Prostate gland (tissue), 2 donors: Measurements from ENCODE around the gene COPG1. TPM values are rescaled to one million over a fixed set of nuclear protein-coding genes. Genes with fewer than 3 reads are reported as not detected.

Experiments
- DNase-seq: peaks from one replicate; pipeline ENCODE4 v3.0.0-alpha.2; 2019; ENCODE audit warnings: low spot score
- H3K27ac ChIP-seq, 2 donors: fragments of 200-600 bp; sonication (generic); 2 replicates each; pipeline ENCODE4 v1.5.1; 2017 to 2019
- H3K27me3 ChIP-seq: fragments of 200-600 bp; sonication (generic); replicated peaks from 2 replicates; pipeline ENCODE4 v1.5.1; 2019; ENCODE audit not compliant: insufficient read depth
- H3K36me3 ChIP-seq, 2 donors: fragments of 200-600 bp; sonication (generic); 1 replicate in 1 of 2; 2 replicates in 1 of 2; pipeline versions ENCODE4 v1.5.1 to v1.8.1; 2017 to 2019
- H3K4me1 ChIP-seq: fragments of 200-600 bp; sonication (generic); replicated peaks from 2 replicates; pipeline ENCODE4 v1.5.1; 2019
- H3K4me3 ChIP-seq, 2 donors: fragments of 200-600 bp; sonication (generic); 2 replicates each; pipeline ENCODE4 v1.5.1; 2017 to 2019
- H3K9me3 ChIP-seq: fragments of 200-600 bp; sonication (generic); 2 replicates; pipeline ENCODE4 v1.5.1; 2017
- CTCF ChIP-seq, 4 experiments: fragments of 200-600 bp in 2 of 4; fragments of 450-650 bp in 2 of 4; sonication (generic) in 2 of 4; IDR thresholded peaks; 1 replicate in 3 of 4; 2 replicates in 1 of 4; pipeline ENCODE4 v1.5.1; 2016 to 2019; ENCODE audit warnings: antibody characterized with exemption in 4 of 4, mild to moderate bottlenecking in 2 of 4, moderate library complexity in 2 of 4
- POLR2A ChIP-seq: fragments of 450-650 bp; IDR thresholded peaks from one replicate; pipeline ENCODE4 v1.6.1; 2016; ENCODE audit warnings: antibody characterized with exemption, mild to moderate bottlenecking
- POLR2AphosphoS5 ChIP-seq: sonication (generic); formaldehyde crosslinking; IDR thresholded peaks from one replicate; pipeline ENCODE4 v1.6.1; 2017; ENCODE audit warnings: antibody characterized with exemption
- WGBS: methylation state at CpG from one replicate; pipeline ENCODE4 v1.1.5; 2018; 5-methylcytosine and 5-hydroxymethylcytosine counted together
- intact Hi-C: fragments of 100-400 bp; cut with DNase I; formaldehyde crosslinking; loops from one replicate; pipeline ENCODE4 v1.14.2; 2022
- total RNA-seq, 2 donors: library from RNA; depleted of rRNA; stranded (reverse); fragments of >200 nt; gene quantifications; one replicate each; pipeline ENCODE4 v1.1.0, GENCODE V29; 2016

COPG1 gene
- total RNA-seq, 2 donors from 2014 or later = 143 to 220 TPM

- TF ChIP-seq POLR2A (no peak), POLR2AphosphoS5 (no peak), CTCF (IDR thresholded peaks at IDR 0.05) (no peak)
- H3K27ac ChIP-seq = no peak overlapping the region
- H3K4me3 ChIP-seq = no peak overlapping the region
- whole genome bisulfite sequencing = 89% methylated on average over 3 of the region's 3 CpGs
- no peaks in the 10 kb centered on the region for H3K4me1 ChIP-seq
- H3K9me3 ChIP-seq = no peaks in the 10 kb centered on the region
- no peaks in the 10 kb centered on the region for H3K27me3 ChIP-seq
- DNase-seq = no peak
- H3K36me3 ChIP-seq = no peaks in the 10 kb centered on the region
- intact Hi-C loops = no loop called here
These were observed 15.0 kb upstream of the COPG1 start for GRCh38 chr3:129234441-129234840.

- Histone ChIP-seq H3K27ac (no peak overlapping the region), H3K4me1 (no peaks in the 10 kb centered on the region), H3K27me3 (no peaks in the 10 kb centered on the region), H3K36me3 (no peaks in the 10 kb centered on the region), H3K9me3 (no peaks in the 10 kb centered on the region), H3K4me3 (no peak overlapping the region)
- no peak for DNase-seq
- intact Hi-C loops = no loop called here
- TF ChIP-seq CTCF (IDR thresholded peaks at IDR 0.05) = no peak
- no peak for TF ChIP-seq POLR2AphosphoS5
- TF ChIP-seq POLR2A = no peak
- 95% methylated on average over 4 of the region's 4 CpGs for WGBS
These were observed 14.0 kb upstream of the COPG1 start for GRCh38 chr3:129235344-129235917.

- Histone ChIP-seq H3K27me3 (no peaks in the 10 kb centered on the region), H3K36me3 (no peaks in the 10 kb centered on the region), H3K4me3 (no peak overlapping the region), H3K27ac (no peak overlapping the region), H3K9me3 (no peaks in the 10 kb centered on the region), H3K4me1 (no peaks in the 10 kb centered on the region)
- intact Hi-C loops = no loop called here
- no peak for DNase-seq
- TF ChIP-seq CTCF (IDR thresholded peaks at IDR 0.05) (no peak), POLR2A (no peak), POLR2AphosphoS5 (no peak)
- 91% methylated on average over 8 of the region's 8 CpGs for WGBS
These were observed 10.3 kb upstream of the COPG1 start for GRCh38 chr3:129238945-129239705.

GRCh38 chr3:129239991-129240390 lies 9.4 kb upstream of the COPG1 start:
- DNase-seq = no peak
- intact Hi-C loops = no loop called here
- Histone ChIP-seq H3K4me3 (no peak overlapping the region), H3K9me3 (no peaks in the 10 kb centered on the region), H3K36me3 (no peaks in the 10 kb centered on the region), H3K27me3 (no peaks in the 10 kb centered on the region), H3K27ac (no peak overlapping the region), H3K4me1 (no peaks in the 10 kb centered on the region)
- 38% methylated on average over 6 of the region's 6 CpGs for WGBS
- TF ChIP-seq POLR2AphosphoS5 = no peak
- no peak for TF ChIP-seq POLR2A
- TF ChIP-seq CTCF (IDR thresholded peaks at IDR 0.05) = no peak

GRCh38 chr3:129240436-129240835 lies 9.0 kb upstream of the COPG1 start:
- no peak overlapping the region for H3K4me3 ChIP-seq
- WGBS = 49% methylated on average over 3 of the region's 3 CpGs
- no peaks in the 10 kb centered on the region for H3K4me1 ChIP-seq
- no peaks in the 10 kb centered on the region for H3K9me3 ChIP-seq
- H3K27me3 ChIP-seq = no peaks in the 10 kb centered on the region
- DNase-seq = no peak
- H3K27ac ChIP-seq = no peak overlapping the region
- no peaks in the 10 kb centered on the region for H3K36me3 ChIP-seq
- no peak for TF ChIP-seq CTCF (IDR thresholded peaks at IDR 0.05)
- no peak for TF ChIP-seq POLR2A
- TF ChIP-seq POLR2AphosphoS5 = no peak
- intact Hi-C loops = no loop called here
